Mesothelial cell of epicardium (in vitro differentiated cells): ENCODE results near the gene PCNT. TPM values are rescaled to one million over a fixed set of nuclear protein-coding genes. Genes with fewer than 3 reads are reported as not detected.

Experiments
- DNase-seq, 2 experiments: peaks; one replicate each; pipeline ENCODE4 v3.0.0; 2021; ENCODE audit warnings: low spot score in 2 of 2; ENCODE audit not compliant: unreplicated experiment in 2 of 2
- H3K27ac Mint-ChIP-seq: 2 replicates; pipeline ENCODE4 v1.8.0; 2021; ENCODE audit warnings: mixed read lengths
- H3K27me3 Mint-ChIP-seq: 2 replicates; pipeline ENCODE4 v1.8.0; 2021; ENCODE audit warnings: low read depth, mixed read lengths
- H3K36me3 Mint-ChIP-seq: 2 replicates; pipeline ENCODE4 v1.8.0; 2021; ENCODE audit warnings: mixed read lengths
- H3K4me1 Mint-ChIP-seq: 2 replicates; pipeline ENCODE4 v1.8.0; 2021; ENCODE audit warnings: mixed read lengths
- H3K4me3 Mint-ChIP-seq: 2 replicates; pipeline ENCODE4 v1.8.0; 2021; ENCODE audit warnings: mild to moderate bottlenecking, moderate library complexity, mixed read lengths
- H3K9me3 Mint-ChIP-seq: 2 replicates; pipeline ENCODE4 v1.8.0; 2021; ENCODE audit warnings: mixed read lengths
- total RNA-seq: library from RNA; stranded (reverse); gene quantifications from 3 replicates; pipeline ENCODE4 v1.2.1, GENCODE V29; 2021
- TF ChIP-seq, protein P1 (sequence below): fragments of 200-600 bp; sonication (generic); IDR thresholded peaks from one replicate; pipeline ENCODE4 v1.5.0; 2021; ENCODE audit warnings: antibody characterized with exemption; ENCODE audit not compliant: unreplicated experiment

PCNT gene, protein sequence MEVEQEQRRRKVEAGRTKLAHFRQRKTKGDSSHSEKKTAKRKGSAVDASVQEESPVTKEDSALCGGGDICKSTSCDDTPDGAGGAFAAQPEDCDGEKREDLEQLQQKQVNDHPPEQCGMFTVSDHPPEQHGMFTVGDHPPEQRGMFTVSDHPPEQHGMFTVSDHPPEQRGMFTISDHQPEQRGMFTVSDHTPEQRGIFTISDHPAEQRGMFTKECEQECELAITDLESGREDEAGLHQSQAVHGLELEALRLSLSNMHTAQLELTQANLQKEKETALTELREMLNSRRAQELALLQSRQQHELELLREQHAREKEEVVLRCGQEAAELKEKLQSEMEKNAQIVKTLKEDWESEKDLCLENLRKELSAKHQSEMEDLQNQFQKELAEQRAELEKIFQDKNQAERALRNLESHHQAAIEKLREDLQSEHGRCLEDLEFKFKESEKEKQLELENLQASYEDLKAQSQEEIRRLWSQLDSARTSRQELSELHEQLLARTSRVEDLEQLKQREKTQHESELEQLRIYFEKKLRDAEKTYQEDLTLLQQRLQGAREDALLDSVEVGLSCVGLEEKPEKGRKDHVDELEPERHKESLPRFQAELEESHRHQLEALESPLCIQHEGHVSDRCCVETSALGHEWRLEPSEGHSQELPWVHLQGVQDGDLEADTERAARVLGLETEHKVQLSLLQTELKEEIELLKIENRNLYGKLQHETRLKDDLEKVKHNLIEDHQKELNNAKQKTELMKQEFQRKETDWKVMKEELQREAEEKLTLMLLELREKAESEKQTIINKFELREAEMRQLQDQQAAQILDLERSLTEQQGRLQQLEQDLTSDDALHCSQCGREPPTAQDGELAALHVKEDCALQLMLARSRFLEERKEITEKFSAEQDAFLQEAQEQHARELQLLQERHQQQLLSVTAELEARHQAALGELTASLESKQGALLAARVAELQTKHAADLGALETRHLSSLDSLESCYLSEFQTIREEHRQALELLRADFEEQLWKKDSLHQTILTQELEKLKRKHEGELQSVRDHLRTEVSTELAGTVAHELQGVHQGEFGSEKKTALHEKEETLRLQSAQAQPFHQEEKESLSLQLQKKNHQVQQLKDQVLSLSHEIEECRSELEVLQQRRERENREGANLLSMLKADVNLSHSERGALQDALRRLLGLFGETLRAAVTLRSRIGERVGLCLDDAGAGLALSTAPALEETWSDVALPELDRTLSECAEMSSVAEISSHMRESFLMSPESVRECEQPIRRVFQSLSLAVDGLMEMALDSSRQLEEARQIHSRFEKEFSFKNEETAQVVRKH (N-terminal part only)
- total RNA-seq: 32.6 to 42.4 TPM (median 41.8 TPM) in 3 replicates

DNA sequence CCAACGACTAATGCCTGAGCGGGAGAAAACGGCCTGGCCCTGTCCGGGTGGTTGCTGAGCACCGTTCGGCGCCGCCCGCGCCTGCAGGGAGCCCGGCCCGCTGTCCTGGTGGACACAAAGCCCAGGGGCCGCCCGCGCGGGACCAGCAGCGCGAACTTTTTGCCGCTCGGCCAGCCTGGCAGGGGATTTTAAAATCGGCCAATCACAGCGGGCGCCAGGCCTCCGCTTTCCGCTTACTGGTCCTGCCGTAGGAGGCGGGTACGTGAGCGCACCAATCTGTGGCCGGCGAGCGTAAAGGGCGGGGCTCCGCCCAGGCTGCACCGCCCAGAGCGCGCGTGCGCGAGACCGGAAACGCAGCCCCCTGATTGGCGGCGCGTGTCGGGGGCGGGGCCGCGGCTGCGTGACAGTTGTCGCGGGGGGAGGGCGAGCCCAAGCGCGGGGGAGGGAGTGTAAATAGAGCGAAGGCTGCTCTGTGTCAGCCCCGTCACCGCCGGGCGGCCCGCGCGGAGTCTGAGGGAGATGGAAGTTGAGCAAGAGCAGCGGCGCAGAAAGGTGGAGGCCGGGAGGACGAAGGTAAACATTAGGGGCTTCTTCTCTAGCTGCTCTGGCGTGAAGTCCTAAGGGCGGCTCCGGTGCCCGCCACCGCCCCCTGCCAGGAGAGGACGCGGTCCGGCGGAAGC, at the start of gene PCNT, which contains the start of gene C21orf58:
PCNT (plus strand) TSS at position 447 of the 680 bp plus-strand sequence; CDS start at position 520, 73 bp downstream.
C21orf58 (minus strand) TSS at position 161 of the 680 bp plus-strand sequence. CDS start 1,132 bp downstream, outside the sequence.
- peak; percentile 97 for DNase-seq
- Mint-ChIP-seq H3K4me3 (peak within 1 kb of the TSS; percentile 94), H3K4me1 (peaks cover 32% of the 10 kb centered on the region), H3K27me3 (no peaks in the 10 kb centered on the region), H3K27ac (peak within 1 kb of the TSS; percentile 99), H3K9me3 (no peaks in the 10 kb centered on the region), H3K36me3 (peaks cover 9% of the 10 kb centered on the region)
- TF ChIP-seq, protein P1, sequence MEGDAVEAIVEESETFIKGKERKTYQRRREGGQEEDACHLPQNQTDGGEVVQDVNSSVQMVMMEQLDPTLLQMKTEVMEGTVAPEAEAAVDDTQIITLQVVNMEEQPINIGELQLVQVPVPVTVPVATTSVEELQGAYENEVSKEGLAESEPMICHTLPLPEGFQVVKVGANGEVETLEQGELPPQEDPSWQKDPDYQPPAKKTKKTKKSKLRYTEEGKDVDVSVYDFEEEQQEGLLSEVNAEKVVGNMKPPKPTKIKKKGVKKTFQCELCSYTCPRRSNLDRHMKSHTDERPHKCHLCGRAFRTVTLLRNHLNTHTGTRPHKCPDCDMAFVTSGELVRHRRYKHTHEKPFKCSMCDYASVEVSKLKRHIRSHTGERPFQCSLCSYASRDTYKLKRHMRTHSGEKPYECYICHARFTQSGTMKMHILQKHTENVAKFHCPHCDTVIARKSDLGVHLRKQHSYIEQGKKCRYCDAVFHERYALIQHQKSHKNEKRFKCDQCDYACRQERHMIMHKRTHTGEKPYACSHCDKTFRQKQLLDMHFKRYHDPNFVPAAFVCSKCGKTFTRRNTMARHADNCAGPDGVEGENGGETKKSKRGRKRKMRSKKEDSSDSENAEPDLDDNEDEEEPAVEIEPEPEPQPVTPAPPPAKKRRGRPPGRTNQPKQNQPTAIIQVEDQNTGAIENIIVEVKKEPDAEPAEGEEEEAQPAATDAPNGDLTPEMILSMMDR: no peak

DNA sequence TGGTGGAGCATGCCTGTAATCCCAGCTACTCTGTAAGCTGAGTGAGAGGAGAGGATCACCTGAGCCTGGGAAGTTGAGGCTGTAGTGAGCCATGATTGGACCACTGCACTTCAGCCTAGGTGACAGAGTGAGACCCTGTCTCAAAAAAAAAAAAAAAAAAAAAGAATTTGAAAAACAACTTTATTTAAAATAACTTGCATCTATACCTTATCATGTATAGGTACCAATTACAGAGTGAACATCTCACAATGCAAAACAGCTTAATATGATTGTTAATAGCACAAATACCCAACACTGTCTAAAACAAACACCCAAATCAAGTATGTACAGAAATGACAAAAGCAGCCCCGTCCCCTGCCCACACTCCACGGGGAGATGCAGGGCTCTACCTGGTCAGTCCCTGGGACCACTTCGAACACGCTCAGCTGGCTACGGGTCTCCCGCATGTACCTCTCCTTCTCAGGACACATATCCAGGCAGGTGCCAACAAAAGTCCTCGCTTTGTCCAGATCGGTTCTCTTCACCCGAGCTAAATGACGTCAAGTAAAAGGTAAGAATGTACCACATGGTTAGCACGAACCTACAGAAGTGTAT, 49.1 kb upstream of the PCNT start:
- H3K36me3 Mint-ChIP-seq: peaks cover 45% of the 10 kb centered on the region
- H3K4me3 Mint-ChIP-seq: no peak overlapping the region

DNA sequence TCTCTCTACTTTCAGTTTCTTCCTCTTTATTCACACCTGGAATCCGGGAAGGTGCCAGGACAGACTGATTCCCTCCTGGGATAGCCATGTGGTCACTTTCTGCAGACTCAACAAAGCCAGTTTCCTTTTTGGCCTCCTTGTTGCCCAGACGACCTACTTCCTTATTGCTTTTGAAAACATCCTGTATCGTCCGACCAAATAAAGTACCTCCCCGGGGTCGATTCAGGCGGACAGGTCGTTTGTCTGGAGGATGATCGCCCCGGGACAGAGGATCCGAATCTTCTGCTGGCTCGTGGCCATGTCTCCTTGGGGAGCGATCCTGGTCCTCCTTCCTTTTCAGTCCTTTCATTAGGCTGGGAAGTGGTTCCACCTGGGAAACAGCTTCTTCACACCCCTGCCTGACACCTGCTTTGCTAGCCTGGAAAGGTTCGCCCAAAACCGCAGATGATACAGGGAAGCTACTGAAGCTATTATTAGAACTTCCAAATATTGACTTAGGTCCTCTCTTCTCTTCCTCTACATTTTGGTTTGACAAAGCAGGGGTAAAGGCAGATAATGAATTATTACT, 39.8 kb upstream of the PCNT start:
- H3K27me3 Mint-ChIP-seq: no peaks in the 10 kb centered on the region
- TF ChIP-seq, protein P1: no peak
- peak overlapping the region; percentile 30 for H3K4me3 Mint-ChIP-seq
- peaks cover 32% of the 10 kb centered on the region for H3K36me3 Mint-ChIP-seq
- no peak for DNase-seq
- H3K9me3 Mint-ChIP-seq: no peaks in the 10 kb centered on the region
- H3K27ac Mint-ChIP-seq: peak overlapping the region; percentile 27
- peaks cover 36% of the 10 kb centered on the region for H3K4me1 Mint-ChIP-seq

More for the DNA sequence above, 49.1 kb upstream of the PCNT start:
- Mint-ChIP-seq H3K4me1 (no peaks in the 10 kb centered on the region), H3K9me3 (no peaks in the 10 kb centered on the region), H3K27me3 (no peaks in the 10 kb centered on the region), H3K27ac (no peak overlapping the region)
- TF ChIP-seq, protein P1: no peak
- DNase-seq: no peak

DNA sequence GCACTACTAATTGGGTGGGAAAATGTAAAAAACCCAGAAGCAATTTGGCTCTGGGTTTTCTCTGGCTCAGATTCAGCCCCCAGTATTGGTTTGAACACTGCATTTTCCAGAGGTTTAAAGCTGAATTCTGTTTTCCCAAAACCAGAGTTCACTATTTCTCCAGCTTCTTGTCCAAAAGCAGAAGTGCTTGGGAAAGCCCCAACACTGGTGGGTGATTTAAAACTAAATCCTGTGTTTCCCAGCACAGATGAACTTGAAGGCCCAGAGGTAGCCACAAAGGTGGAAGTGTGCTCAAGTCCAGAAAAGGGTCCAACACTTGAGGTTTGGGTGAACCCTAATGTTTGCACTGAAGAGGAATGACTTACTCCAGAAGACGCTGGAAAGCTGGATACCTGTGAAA, 39.2 kb upstream of the PCNT start:
- Mint-ChIP-seq H3K9me3 (no peaks in the 10 kb centered on the region), H3K4me1 (peaks cover 36% of the 10 kb centered on the region)

More for the DNA sequence above, 39.2 kb upstream of the PCNT start:
- TF ChIP-seq, protein P1: no peak
- Mint-ChIP-seq H3K4me3 (peak overlapping the region; percentile 86), H3K27me3 (no peaks in the 10 kb centered on the region), H3K36me3 (peaks cover 26% of the 10 kb centered on the region), H3K27ac (peak overlapping the region; percentile 97)
- no peak for DNase-seq
